ENCODE data around the gene SKI.
"Not testable (repeated sequence)": the region's sequence is repeated elsewhere in the genome, so short reads cannot be mapped to it uniquely, and the experiment has no call there.

The SKI gene

DNA sequence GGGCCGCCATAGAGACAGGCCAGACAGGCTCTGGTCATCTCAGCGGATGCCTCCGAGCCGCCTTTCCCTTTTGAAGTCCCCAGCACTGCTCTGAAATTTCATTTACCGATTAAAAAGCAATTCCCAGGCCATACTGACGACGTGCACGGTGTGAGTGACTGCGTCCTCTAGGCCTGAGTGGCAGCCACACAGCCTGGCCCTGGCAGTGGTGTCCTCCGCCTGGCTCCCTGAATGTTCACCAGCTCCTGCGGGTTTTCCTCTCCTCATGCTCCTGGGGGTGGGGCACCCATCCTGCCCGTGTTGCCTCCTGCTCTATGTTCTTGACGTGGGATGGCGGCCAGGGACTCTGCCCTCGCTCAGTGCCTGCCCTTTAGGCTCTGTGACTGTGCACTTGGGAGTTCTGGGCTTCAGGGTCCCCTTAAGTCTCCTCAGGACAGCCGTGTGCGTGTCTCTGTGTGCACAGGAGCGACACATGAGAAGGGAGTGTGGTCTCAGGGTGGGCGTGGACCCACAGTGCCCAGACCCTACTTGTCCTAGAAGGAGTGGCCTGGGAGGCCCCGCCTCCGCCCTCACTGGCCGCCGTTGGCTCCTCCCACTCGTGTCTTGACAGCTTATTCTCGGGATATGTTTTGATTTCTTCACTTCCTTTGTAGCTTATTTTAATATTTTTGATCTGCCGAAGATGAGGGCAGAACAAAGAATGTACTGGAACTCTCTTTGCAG is 3.6 kb downstream of the SKI start:
- no peak for DNase-seq

DNA sequence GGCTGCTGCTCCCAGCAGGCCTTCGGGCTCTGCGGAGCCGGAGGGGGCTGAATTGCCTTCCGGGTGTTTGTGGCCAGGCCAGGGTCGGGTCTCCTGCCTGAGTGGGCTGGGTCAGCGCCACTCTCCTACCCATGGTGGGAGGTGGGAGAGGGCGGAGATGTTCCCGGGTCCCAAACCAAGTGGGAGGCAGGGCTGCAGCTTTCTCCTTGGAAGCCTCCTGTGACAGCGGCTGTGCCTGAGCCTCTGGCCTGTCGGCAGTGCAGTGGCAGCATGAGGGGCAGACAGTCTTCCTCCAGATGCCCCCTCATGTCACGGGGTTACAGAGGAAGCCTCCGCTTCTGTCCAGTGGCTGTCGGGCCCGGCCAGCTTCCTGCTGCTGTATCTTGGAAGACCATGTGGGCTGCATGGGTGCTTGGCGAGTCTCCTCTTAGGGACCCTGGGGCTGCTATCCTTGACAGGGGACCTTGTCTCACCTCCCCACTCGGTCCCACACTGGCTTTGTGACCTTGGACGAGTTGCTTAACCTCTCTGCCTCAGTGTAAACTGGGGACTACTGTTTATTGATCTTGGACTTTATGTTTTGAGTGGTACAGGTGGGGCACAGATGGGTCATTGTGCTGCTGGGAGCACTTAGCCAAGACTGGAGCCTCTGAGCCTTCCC is 4.3 kb downstream of the SKI start:
- DNase-seq: no peak

DNA sequence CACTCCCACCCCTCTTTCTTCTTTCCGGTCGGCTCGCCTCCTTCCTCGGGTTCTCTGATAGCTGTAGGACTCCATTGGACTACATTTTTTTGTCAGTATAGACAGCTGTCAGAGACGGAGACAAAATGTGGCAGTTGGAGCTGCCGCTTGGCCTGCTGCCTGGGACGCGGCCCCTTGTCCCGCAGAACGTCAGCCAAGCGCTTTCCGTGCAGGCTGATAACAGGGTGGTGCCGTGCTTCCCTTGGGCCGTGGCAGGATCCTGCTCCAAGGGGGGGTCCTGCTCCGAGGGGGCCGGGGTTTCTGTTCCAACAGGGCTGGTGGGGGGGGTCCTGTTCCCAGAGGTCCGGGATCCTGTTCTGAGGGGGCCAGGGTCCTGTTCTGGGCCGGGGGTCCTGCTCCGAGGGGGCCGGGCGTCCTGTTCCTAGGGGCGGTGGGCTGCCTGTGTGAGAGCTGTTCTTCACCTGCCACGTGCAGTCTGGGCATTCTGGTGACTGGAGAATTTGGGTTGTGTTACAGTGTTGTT is 4.9 kb downstream of the SKI start:
- no peak for DNase-seq

DNA sequence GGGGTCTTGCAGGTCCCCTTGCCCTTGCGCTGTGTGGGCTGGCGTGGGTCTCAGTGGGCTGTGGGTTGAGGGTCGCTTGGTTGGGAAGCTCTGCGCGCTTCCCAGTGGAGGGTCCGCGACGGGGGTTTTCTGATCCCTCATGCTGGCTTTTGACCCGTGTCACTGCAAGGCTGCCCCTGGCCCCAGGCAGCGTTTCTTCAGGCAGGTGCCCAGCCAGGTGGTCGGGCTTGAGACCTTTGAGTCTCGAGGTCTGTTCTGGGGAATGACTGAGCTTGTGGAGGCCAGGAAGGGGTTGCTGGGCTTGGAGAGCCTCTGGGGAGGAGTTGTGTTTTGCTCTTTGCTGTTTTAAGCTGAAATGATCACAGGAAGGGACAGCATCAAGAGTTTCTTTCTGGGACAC is 5.3 kb downstream of the SKI start:
- no peak for DNase-seq

DNA sequence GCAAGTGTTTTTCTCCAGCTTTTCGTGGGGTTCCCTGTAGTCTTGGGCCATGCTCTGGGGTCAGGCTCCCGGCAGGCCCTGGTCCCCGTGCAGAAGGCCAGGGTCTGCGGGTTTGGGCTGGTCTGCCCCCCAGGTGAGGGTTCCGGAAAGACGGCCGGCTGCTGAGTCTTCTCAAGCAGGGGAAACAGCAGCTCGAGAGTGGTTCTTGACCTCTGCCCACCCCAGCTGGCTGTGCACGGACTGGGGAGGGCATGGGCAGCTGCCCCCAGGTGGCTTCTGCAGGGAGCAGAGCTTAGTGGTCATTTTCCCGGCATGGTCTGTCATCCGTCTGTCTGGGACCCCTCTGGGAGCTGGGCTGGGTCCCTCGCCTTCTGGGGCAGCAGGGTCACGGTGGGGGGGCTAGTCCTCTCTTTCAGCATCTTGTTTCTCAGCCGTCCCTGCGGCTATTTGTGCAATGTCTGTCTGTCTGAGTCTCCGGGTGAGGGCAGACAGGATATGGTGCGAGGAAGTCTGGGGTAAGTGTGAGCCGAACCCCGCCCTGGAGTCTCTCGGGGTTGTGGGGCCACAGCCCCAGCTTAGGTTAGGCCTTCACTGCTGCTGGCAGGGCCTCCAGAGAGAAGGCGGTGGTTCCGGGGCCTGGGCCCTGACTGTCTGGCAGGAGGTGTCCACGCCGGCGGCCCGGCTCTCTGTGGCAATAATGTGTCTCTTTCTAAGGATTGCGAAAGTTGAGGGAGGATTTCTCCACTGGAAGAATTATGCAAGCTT is 6.1 kb downstream of the SKI start:
- DNase-seq: no peak

DNA sequence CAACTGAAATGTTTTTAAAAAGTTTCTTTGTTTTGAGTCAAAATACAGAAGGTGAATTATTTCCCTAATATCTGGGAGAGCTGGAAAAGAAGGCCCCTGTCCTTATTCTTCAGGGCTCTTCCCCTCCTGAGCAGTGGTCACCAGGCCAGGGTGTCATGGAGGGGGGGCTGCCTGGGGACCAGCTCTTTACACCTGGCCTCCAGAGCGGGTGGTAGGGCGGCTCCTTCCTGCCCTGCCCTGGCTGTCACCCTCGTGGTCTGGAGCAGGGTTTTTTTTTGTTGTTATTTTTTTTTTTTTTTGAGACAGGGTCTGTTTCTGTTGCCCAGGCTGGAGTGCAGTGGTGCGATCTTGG is 6.6 kb downstream of the SKI start:
- DNase-seq: no peak

DNA sequence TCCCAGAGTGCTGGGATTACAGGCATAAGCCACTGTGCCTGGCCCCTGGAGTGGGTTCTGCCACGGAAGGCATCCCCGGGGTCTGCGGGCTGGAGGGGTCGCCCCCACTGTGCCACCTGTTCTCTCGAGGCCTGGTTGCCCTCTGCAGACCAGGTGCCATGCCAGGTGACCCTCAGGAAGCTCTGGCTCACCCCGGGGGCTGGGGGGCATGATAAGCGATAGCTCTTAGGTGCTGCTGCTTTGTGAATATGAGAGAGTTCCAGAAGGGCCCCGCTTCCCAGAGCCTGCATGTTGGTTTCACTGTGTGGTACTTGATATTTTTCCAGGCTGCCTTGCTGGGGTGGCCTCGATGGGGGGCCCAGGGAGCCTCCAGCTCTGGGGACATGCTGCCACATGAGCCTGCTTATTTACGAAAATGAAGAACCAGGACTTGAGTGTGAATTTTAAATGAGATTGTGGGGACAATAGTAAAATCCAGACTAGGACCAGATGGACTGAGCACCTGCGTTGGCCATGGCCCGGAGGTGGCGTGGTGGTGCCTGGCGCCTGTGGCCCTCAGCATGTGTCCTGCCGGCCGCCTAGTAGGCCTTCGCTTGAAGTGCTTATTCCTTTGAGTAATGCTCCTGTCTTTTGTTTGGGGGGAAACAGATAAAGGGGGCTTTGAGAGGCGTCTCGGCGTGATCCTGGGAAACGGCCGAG is 7.3 kb downstream of the SKI start:
- no peak for DNase-seq

DNA sequence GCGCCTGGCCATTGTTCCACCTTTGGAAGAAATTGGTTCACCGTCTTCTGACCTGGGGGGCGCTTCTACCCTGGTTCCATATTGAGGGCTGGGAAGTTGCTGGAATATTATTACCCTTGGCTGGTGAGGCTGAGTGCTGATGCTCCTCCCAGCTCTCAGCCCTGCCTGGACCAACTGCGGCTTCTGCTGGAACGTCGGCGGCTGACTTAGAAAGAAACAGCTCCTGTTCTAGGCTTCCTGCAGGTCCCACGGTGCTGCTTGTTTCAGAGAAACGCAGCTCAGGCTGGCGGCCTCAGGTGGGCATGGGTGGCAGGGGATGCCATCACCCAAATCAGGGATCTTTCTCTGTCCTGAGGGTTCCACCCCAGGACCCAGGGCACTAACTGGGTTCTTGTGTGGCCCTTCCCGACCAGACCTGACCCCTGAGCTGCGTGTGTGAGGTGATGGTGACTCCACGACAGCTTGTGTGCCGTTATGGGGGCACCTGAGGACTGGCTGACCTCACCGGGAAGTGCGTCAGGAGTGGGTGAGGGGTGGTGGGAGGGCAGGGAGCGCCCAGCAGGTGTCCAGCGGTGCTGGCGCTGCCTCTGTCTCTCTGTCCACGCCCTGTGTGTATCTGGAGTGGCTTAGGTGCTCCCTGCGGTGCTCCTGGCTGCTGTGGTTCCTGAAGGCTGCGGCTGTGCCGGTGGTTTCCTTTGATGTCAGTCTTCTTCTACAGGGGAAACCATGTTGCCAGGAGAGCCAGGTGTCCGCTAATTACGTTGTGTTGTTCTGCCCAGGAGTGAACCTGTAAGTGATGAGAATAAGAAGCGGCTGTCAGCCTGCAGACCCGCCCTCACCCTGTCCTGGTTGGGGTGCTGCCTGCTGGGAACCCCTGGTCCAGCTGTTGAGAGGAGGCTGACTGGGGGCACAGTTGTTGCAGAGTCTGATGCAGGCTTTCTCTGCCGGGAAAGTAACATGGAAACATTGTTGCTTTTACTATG is 8.9 kb downstream of the SKI start:
- no peak for DNase-seq

DNA sequence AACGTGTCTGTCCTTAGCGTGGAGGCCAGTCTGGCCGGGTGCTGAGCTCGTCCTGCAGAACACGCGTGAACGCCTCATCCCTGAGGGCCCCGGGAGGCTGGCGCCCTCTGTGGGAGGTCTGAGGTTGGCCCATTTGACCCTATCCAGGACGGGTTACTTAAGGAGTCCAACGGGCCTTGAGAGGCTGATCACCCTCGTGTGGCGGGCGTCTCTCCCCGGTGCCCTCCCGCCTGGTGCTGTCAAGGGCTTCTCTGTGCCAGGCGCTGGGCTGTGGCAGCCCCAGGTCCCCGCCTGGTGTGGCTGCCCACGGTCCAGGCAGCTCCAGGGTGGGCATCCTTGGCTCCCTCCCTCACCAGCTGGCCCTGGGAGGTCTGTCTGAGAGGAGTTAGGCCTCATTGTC is 9.7 kb downstream of the SKI start:
- no peak for DNase-seq

DNA sequence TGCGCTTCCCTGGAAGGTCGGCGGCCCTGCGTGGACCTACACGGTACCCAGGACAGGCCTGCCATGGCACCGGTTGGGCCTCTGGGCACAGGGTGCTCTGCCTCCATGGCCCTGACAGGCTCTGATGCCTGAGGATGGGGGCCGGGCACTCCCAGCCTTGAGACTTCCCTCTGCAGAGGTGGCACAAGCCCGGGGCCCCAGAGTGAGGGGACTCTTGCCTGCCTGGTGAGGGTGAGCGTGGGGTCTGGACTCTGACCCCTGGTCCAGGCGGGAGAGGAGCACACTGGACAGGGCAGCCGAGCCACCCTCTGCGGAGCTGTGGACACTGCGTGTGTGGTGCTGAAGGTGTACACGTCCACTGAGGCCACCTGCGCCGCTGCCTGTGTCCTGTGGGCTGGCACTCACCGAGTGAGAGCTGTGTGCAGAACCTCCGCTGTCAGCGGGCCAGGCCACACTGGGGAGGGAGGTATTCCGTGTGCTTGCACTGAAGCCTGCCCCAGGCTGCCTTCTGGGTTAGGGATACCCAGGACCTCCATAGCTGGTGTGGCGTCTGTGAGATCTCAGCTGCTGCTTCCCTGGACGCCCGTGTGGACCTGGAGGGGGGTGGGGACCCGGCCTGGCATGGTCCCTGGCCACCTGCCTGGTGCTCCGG is 10.4 kb downstream of the SKI start:
- no peak for DNase-seq

DNA sequence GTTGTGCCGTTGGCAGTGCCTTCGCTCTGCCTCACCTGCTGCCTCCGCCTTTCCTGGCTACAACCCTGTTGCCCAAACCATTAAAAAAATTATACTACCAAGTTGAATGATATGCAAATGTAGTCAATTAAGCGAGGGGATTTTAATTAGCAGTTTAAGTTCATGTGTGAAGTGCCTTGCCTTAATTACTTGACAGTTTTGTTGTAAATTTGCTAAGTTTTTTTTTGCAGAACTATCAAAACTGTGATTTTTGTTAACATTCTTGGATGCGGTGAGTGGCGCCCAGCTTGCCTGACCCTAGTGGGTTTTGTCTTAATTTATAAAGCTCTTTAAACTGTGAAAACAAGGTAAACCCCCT is 10.9 kb downstream of the SKI start:
- DNase-seq: no peak

DNA sequence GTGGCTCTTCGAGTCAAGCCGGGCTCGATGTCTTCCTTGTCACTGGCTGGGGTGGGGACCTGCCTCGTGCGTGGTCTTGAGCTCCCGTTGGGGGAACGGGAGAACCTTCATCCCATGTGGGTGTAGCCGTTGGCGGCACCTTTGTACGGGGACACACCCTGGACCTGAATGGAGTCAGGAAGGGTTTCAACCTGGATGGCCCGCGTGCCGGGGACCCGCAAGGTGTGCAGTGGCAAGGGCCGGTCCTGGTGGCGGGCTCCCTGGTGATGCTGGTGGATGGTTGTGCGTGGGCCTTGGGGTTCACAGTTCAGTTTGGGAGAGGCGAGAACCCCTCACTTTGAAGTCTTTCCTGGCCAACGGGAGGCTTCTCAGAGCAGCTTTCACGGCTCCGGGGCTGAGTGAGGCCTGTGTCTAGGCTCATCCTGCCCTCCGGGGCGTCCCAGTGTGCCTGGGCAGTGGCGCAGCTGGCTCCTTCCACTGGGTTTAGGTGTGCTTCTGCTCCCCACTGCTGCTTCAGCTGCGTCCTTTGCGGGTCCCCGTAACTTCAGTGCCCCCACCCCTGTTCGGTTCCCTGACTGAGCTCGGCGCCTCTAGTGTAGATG is 11.4 kb downstream of the SKI start:
- DNase-seq: no peak

DNA sequence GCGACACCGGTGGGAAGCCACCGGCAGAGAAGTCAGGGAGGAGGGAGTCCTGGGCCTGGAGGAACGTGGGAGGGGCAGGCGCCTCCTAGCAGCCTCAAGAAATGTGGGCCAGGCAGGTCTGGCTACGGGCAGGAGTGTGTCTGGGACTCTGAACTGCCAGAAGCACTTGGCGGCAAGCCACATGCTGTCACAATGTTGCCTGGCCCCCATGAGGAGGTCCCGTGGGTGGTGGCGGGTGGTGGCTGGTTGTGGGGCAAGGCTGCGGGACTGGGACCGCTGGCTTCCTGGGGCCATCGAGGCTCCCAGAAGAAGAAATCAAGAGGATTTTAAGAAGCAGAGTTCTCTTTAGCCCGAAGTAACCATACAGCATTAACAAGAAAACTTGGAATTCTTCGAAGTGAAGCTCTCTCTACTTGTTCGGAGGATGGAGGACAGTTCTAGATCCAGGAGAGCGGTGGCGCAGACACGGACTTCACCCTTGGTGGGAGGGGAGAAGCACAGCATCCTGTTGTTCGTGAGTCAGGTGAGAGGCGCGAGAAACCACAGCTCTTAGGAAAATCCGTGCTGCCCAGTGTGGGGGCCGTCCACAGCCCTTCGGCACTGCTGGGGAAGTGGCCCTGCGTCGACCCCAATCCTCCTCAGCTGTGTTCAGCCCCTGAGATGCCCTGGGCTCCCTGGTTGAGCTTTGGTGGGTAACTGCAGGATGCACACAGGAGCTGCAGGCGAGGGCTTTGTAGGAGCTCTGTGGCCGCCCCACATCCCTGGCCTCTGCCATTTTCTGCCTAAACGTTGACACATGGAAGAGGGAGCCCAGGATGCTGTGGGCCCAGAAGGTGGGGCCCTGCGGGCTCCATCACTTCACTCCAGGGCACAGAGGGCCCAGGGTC is 12.4 kb downstream of the SKI start:
- DNase-seq: no peak

DNA sequence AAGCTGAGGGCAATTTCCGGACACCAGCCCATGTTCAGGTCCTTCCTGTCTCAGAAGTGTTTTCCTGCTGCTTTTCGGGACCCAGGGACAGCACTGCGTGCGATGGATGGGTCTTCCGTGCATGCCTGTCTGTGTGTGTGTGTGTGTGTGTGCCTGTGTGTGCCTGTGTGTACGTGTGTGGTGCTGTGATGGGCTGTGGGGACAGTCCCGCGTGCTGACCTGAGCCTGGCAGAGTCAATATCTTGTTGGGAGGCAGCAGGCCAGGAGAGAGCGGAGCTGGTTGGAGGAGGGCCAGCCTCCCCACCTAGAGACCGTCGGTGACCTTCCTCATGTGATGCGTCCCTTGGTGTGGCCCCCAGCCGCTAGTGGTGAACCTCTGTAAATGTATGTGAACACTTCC is 13.7 kb downstream of the SKI start:
- no peak for DNase-seq

DNA sequence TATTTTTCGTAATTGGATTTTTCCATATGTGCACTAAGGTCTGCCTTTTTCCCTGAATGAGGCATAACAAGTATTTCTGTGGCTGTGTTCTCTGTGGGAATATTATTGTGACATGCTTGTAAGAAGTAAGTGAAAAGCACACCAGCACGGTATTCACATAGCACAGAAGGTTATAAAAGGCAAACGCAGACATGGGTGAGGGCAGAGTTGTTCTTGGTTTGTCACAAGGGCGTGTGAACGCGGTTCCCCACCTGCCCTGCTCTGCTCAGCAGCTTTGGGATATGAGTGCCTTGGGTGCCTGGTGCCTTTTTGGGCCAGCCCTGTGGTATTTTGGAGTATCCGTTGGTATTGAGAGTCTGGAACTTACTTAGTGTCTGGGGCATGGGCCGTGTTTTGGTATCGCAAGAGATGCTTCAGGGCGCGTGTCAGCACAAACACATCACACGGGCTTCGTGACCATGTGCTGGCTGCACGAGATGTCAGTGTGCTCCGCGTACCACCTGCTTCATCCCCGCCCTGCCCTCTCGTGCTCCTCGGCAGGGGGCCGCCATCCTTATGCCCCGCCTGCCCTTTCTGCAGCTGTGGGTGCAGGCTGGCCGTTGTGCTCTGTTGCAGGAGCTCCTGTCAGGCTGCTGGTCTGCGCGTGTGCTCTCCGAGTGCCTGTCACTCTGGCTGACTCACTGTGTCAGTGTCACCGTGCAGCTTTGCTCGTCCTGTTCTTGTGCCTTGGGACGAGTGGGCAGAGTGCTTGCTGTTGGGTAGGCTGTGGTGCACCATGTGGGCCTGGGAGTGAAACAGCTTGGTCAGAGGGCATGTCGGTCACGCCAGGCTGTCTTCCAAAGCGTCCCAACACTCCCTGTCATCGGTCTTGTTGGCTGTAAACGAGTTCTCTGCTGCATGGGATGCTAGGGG is 15.0 kb downstream of the SKI start:
- DNase-seq: no peak

DNA sequence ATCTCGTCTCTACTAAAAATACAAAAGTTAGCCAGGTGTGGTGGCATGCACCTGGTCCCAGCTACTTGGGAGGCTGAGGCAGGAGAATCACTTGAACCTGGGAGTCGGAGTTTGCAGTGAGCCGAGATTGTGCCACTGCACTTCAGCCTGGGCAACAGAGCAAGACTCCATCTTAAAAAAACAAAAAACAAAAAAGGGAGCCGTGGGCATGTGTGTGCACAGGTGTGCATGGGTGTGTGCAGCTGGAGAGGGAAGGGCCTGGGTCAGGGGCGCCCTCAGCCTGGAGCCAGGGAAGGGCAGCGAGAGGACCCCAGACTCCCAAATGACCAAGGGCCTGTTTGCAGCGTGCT is 18.9 kb downstream of the SKI start:
- not testable (repeated sequence) for DNase-seq

DNA sequence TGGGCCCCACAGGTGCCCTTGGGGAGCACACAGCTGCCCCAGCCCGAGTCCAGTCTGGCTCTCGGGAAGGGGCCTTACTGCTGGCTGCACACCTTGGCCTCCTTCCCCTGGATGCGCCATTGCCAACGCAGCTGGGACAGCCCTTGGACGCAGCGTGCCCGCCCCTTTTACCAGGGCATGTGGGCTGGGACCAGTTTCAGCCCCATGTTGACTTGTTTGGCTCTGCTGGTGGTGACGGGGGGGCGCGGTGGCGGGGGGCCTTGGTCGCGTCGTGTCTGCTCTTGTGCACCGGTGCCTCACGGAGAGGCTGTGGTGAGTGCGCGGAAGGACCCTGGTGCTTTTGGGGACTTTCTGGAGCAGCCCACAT is 19.6 kb downstream of the SKI start:
- DNase-seq: no peak

DNA sequence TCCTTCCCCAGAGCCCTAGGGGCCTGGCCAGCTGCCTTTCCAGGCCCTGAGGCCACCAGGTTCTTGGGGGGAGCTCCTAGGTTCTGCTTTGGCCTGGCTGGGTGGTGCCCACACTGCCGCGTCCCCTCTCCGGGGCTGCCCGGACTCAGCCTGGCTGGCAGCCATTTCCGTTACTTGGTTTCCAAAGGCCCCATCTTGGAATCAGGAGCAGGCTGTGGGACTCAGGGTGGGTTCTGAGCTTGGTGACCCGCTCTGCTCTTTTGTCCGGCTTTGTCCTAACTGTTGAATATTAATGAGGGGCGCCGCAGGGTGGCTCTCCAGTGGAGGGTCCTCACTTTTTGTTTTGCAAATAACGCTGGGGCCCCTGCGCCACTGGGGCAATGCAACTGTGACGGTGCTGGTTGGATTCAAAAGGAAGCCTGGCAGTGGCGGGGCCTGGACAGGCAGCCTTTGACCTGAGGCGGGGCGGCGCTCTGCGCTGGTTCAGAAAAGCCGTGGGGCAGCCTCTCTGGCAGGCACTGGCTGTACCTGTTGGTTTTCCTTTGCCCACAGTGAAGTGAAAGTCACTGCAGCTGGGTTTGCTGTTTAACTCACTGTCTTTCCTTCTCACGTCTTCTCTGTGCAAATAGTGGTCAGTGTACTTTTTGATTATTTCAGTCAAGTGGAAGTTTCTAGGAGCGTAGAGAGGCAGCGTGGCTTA is 20.2 kb downstream of the SKI start:
- DNase-seq: no peak
